HG03469 (cell line): ENCODE measurements around the gene BSN.
"Not testable (repeated sequence)": the region's sequence is repeated elsewhere in the genome, so short reads cannot be mapped to it uniquely, and the experiment has no call there.

Experiments used
- ATAC-seq: cut with Tn5 transposase; IDR thresholded peaks from one replicate; pipeline ENCODE4 v1.9.1; 2021; ENCODE audit warnings: mild to moderate bottlenecking, moderate library complexity, moderate number of reproducible peaks; ENCODE audit not compliant: unreplicated experiment

The BSN gene

GRCh38 chr3:49535971-49536874, 18.1 kb upstream of the BSN start:
- no peak for ATAC-seq

GRCh38 chr3:49536875-49537533, 17.3 kb upstream of the BSN start:
- ATAC-seq, result no peak

- ATAC-seq, result peak; percentile 56
Measured at GRCh38 chr3:49539659-49540560, 14.4 kb upstream of the BSN start.

- no peak for ATAC-seq
Measured at GRCh38 chr3:49552087-49552486, 2.2 kb upstream of the BSN start.

GRCh38 chr3:49553324-49553691, 969 bp upstream of the BSN start:
- ATAC-seq, result no peak

GRCh38 chr3:49554633-49555265, 472 bp downstream of the BSN start:
- ATAC-seq, result peak; percentile 41

GRCh38 chr3:49556500-49557275, 2.4 kb downstream of the BSN start:
- ATAC-seq, result no peak

- no peak for ATAC-seq
Measured at GRCh38 chr3:49563040-49563578, 8.8 kb downstream of the BSN start.

GRCh38 chr3:49563766-49564165, 9.5 kb downstream of the BSN start:
- no peak for ATAC-seq

GRCh38 chr3:49566312-49566711, 12.0 kb downstream of the BSN start:
- no peak for ATAC-seq

- ATAC-seq, result no peak
Measured at GRCh38 chr3:49567406-49567805, 13.1 kb downstream of the BSN start.

GRCh38 chr3:49568965-49569364, 14.7 kb downstream of the BSN start:
- no peak for ATAC-seq

GRCh38 chr3:49570028-49570654, 15.9 kb downstream of the BSN start:
- no peak for ATAC-seq

GRCh38 chr3:49582177-49582576, 27.9 kb downstream of the BSN start:
- ATAC-seq, result no peak

- not testable (repeated sequence) for ATAC-seq
Measured at GRCh38 chr3:49585261-49585755, 31.0 kb downstream of the BSN start.

GRCh38 chr3:49591615-49592014, 37.3 kb downstream of the BSN start:
- no peak for ATAC-seq

GRCh38 chr3:49593041-49593440, 38.8 kb downstream of the BSN start:
- no peak for ATAC-seq

- no peak for ATAC-seq
Measured at GRCh38 chr3:49600781-49601180, 46.5 kb downstream of the BSN start.
